Effector CD4-positive, alpha-beta T cell (primary cell): ENCODE data around the gene RHOG.
"Not testable (repeated sequence)": the region's sequence is repeated elsewhere in the genome, so short reads cannot be mapped to it uniquely, and the experiment has no call there.

Experiments used
- DNase-seq: peaks from one replicate; pipeline ENCODE4 v3.0.0-alpha.2; 2020

Gene RHOG

GRCh38 chr11:3833449-3833848 is 7.3 kb downstream of the RHOG start:
- DNase-seq = no peak

GRCh38 chr11:3832816-3833215 is 7.9 kb downstream of the RHOG start:
- no peak for DNase-seq

GRCh38 chr11:3831378-3832239 is 9.2 kb downstream of the RHOG start:
- no peak for DNase-seq

GRCh38 chr11:3830730-3831129 is 10.0 kb downstream of the RHOG start:
- DNase-seq = no peak

- DNase-seq = no peak
Observed at GRCh38 chr11:3830088-3830487, 10.7 kb downstream of the RHOG start.

- no peak for DNase-seq
Observed at GRCh38 chr11:3827434-3828186, 13.1 kb downstream of the RHOG start.

- no peak for DNase-seq
Observed at GRCh38 chr11:3826721-3827120, 14.0 kb downstream of the RHOG start.

- DNase-seq = no peak
Observed at GRCh38 chr11:3825473-3826154, 15.1 kb downstream of the RHOG start.

GRCh38 chr11:3824714-3825472 is 15.9 kb downstream of the RHOG start:
- DNase-seq = peak; percentile 80

GRCh38 chr11:3823762-3824506 is 16.8 kb downstream of the RHOG start:
- no peak for DNase-seq

GRCh38 chr11:3823303-3823702 is 17.5 kb downstream of the RHOG start:
- no peak for DNase-seq

GRCh38 chr11:3822312-3822711 is 18.4 kb downstream of the RHOG start:
- DNase-seq = no peak

GRCh38 chr11:3820971-3821370 is 19.8 kb downstream of the RHOG start:
- no peak for DNase-seq

GRCh38 chr11:3817181-3817800 is 23.5 kb downstream of the RHOG start:
- DNase-seq = no peak

- DNase-seq = no peak
Observed at GRCh38 chr11:3816673-3817072, 24.1 kb downstream of the RHOG start.

GRCh38 chr11:3815845-3816244 is 24.9 kb downstream of the RHOG start:
- no peak for DNase-seq

GRCh38 chr11:3814832-3815231 is 25.9 kb downstream of the RHOG start:
- not testable (repeated sequence) for DNase-seq

GRCh38 chr11:3810951-3811350 is 29.8 kb downstream of the RHOG start:
- DNase-seq = no peak

- DNase-seq = no peak
Observed at GRCh38 chr11:3810446-3810845, 30.3 kb downstream of the RHOG start.

- DNase-seq = no peak
Observed at GRCh38 chr11:3809624-3809928, 31.2 kb downstream of the RHOG start.

GRCh38 chr11:3808861-3809623 is 31.7 kb downstream of the RHOG start:
- peak; percentile 27 for DNase-seq
